ENCODE measurements around the gene ZFYVE28. TPM values are rescaled to one million over a fixed set of nuclear protein-coding genes. Genes with fewer than 3 reads are reported as not detected.

Gene ZFYVE28
- polyA plus RNA-seq, 1 donor from 2014 or later: 1.0 TPM

DNA sequence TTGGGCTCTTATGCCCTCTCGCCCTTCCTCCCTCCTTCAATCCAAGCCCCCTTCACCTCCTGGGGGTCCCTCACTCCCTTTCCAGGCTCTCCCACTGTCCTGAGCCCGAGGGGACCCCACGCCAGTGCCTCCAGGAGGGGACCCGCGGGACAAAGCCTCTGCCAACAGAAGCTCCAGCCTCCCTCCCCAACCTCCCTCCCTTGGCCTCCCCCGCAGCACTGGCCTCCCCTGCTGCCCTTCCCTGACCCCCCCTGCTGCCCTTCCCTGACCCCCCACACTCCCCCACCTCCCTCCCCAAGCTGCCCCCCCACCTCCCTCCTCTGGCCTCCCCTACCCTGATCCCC is 85.5 kb downstream of the ZFYVE28 start:
- Mint-ChIP-seq H3K4me3 (no peak overlapping the region), H3K27me3 (peaks cover 2% of the 10 kb centered on the region), H3K36me3 (no peaks in the 10 kb centered on the region), H3K27ac (peak overlapping the region in 1 of 3 donors; percentile 78), H3K4me1 (peaks cover 5 to 13% (median 7%) of the 10 kb centered on the region in 3 donors), H3K9me3 (peaks cover 2 to 6% (median 3%) of the 10 kb centered on the region in 3 donors)

DNA sequence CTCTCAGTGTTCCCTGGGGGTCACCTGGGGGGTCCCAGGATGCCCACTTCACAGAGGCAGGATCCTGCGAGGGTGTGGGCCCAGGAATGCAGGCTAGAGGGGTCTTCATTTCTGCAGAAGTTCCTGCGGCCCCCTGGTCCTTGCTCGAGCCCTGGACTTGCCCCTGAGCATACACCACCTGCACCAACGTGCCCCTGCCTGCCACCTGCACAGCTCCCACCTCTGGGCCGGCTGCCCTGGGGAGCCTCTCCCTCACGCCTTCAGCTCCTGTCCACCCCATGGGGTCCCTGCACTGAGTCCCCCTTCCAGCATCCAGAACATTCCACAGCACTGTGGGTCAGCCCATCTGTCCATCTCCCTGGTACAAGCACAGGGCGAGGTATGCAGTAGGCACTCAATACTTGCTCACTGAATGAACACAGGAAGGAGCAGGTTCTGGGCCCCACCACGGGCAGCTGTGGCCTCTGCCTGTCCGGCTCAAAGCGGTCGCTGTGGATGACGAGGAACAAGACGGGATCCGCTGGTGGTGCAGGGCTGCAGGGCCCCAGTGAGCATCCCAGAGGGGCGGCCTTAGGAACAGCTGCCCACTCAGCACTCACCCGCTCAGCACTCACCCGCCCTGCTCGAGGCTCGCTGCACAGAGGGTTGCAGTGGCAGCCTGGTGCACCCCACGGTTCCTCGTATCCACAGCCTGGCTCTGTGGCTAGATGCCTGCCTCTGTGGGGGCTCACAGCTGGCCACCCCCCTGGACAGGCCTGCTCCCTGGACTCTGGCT is 86.1 kb downstream of the ZFYVE28 start:
- Mint-ChIP-seq H3K36me3 (no peaks in the 10 kb centered on the region), H3K27me3 (peaks cover 2% of the 10 kb centered on the region), H3K4me1 (peaks cover 5 to 13% (median 7%) of the 10 kb centered on the region in 3 donors), H3K9me3 (peaks cover 4 to 10% (median 7%) of the 10 kb centered on the region in 3 donors), H3K27ac (no peak overlapping the region), H3K4me3 (no peak overlapping the region)

DNA sequence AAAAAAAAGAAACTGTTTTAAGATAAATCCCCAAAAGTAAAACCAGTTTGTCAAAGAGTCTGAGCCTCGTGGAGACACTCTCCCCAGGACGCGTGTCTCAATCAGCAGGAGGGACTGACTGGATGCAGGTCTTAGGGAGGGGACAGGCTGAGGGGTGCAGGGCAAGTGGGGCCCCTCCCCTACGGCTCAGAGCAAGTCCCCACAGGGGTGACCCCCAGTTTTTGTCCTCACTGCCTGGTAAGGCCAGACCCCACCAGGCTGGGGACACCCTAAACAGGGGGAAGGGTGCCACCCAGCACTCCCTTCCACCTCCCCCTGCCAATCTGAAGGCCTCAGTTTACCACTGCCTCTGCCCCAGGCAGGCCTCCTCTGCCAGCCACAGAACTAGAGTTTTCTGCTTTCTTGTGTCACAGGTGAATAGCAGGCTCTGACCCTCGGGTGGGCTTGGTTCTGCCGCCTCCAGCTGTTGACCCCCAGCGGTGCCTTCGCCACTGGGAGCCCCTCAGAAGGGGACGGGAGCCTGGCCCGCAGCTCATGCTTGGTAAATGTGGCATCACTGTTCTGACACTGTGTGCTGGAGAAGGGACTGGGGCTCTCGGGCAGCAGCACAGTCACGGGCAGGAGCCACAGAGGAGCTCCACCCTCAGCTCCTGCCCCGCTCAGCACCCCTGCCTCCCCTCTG is 86.8 kb downstream of the ZFYVE28 start:
- peaks cover under 1% of the 10 kb centered on the region for H3K36me3 Mint-ChIP-seq
- H3K4me3 Mint-ChIP-seq: no peak overlapping the region
- H3K4me1 Mint-ChIP-seq: peaks cover 5 to 13% (median 7%) of the 10 kb centered on the region in 3 donors
- peaks cover 4 to 10% (median 9%) of the 10 kb centered on the region in 3 donors for H3K9me3 Mint-ChIP-seq
- no peak overlapping the region for H3K27ac Mint-ChIP-seq
- H3K27me3 Mint-ChIP-seq: peaks cover 2% of the 10 kb centered on the region

DNA sequence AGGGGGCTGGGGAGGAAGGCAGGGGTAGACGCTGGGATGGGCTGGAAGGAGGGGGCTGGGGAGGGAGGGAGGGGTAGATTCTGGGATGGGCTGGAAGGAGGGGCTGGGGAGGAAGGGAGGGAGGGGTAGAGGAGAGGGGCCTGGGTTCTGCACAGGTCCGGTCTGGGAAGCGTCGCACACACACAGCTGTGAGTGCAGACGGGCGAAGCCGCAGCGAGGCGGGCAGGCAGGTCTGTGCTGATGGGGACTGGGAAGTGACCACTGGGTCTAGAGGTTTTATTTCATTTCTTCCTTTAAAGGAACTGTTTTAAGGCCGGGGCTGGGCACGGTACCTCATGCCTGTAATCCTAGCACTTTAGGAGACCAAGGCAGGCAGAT is 87.4 kb downstream of the ZFYVE28 start:
- Mint-ChIP-seq H3K27me3 (peaks cover 2% of the 10 kb centered on the region), H3K9me3 (peaks cover 7 to 16% (median 10%) of the 10 kb centered on the region in 3 donors), H3K27ac (no peak overlapping the region), H3K36me3 (peaks cover 2% of the 10 kb centered on the region), H3K4me3 (no peak overlapping the region), H3K4me1 (peaks cover 5 to 11% (median 7%) of the 10 kb centered on the region in 3 donors)

DNA sequence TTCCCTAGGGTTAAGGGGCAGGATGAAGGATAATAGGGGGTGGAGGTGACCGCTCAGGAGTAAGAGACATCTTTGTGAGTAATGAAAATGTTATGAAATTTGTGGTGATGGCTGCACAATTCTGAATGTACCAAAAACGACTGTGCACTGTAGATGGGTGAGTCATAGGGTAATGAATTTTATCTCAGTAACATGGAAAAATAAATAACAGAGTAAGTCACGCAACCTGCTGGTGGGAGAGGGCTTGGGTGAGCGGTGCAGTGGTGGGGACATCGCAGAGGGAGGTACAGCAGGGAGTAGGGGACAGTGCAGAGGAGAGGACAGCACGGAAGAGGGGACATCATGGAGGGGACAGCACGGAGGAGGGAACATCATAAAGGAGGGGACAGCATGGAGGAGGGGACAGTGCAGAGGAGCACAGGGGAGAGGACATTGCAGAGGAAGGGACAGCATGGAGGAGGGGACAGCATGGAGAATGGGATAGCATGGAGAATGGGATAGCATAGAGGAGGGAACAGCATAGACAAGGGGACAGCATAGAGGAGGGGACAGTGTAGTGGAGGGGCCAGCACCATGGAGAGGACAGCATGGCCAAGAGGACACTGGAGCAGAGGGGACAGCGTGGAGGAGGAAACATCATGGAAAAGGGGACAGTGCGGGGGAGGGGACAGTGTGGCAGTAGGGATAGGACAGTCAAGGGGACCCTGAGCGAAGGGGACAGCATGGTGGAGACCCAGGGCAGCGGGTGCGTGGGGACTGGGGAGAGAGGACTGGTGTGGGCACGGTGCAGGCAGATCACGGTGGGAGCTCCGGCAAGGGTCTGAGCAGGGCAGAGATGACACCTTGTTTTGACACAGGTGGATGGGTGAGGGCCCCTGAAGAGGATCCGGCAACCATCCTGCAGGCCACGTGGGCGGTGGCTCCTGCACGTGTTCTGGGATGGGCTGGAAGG is 88.1 kb downstream of the ZFYVE28 start:
- no peak overlapping the region for H3K4me3 Mint-ChIP-seq
- H3K27ac Mint-ChIP-seq: no peak overlapping the region
- H3K9me3 Mint-ChIP-seq: peaks cover 7 to 18% (median 10%) of the 10 kb centered on the region in 3 donors
- H3K4me1 Mint-ChIP-seq: peaks cover 5 to 11% (median 7%) of the 10 kb centered on the region in 3 donors
- H3K27me3 Mint-ChIP-seq: peaks cover 2% of the 10 kb centered on the region
- H3K36me3 Mint-ChIP-seq: peaks cover 2% of the 10 kb centered on the region

DNA sequence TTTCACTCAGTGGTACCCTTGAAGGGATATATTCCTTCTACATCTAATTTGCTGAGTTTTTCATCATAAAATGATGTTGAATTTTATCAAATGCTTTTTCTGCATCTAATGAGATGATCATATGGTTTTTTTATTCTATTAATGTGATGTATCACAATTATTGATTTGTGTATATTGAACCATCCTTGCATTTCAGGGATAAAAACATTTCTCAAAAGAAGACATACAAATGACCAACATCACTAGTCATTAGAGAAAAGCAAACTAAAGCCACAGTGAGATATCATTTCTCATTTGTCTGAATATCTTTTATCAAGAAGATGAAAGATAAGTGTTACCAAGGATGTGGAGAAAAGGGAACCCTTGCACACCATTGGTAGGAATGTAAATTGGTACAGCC is 90.9 kb downstream of the ZFYVE28 start:
- H3K27ac Mint-ChIP-seq: no peak overlapping the region
- H3K4me3 Mint-ChIP-seq: no peak overlapping the region
- peaks cover 6% of the 10 kb centered on the region for H3K27me3 Mint-ChIP-seq
- peaks cover 7 to 22% (median 10%) of the 10 kb centered on the region in 3 donors for H3K9me3 Mint-ChIP-seq
- H3K36me3 Mint-ChIP-seq: peaks cover 2% of the 10 kb centered on the region
- H3K4me1 Mint-ChIP-seq: peaks cover 0 to 1% (median 1%) of the 10 kb centered on the region in 3 donors

DNA sequence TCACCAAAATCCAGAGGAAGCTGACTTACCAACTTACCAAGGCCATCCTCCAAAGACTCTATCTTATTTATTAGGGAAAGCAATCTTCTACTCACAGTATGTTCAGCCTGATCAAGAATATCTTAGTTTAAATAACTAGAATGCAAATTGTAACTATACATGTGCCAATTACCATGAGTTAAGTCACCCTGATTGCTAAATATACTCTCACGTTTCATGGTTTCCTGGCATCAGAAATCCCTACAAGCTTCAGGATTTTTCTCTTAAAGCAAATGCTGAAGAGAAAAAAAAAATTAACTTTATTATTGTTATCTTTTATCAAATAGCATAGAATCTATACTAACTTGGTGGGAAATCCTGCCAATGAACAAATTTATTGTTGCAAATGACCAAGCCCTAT is 93.6 kb downstream of the ZFYVE28 start:
- H3K4me1 Mint-ChIP-seq: peaks cover 0 to 3% (median 2%) of the 10 kb centered on the region in 3 donors
- H3K27ac Mint-ChIP-seq: no peak overlapping the region
- peaks cover 7 to 22% (median 10%) of the 10 kb centered on the region in 3 donors for H3K9me3 Mint-ChIP-seq
- H3K36me3 Mint-ChIP-seq: peaks cover 4% of the 10 kb centered on the region
- peaks cover 20% of the 10 kb centered on the region for H3K27me3 Mint-ChIP-seq
- no peak overlapping the region for H3K4me3 Mint-ChIP-seq

DNA sequence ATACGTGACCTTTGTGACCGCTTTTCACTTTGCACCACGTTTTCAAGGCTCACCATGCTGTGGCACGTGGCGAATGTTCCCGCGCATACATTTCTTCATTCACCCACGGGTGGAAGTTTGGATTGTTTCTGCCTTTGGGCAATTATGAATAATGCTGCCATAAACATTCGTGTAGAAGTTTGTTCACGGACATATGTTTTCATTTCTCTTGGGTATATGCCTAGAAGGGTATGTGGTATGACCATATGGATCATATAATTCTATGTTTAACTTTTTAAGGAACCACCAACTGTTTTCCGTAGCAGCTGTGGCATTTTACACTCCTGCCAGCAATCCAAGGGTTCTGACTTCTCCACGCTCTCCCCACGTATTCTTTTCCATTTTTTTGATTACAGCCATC is 95.6 kb downstream of the ZFYVE28 start:
- peaks cover 4 to 19% (median 5%) of the 10 kb centered on the region in 3 donors for H3K9me3 Mint-ChIP-seq
- H3K36me3 Mint-ChIP-seq: peaks cover 4% of the 10 kb centered on the region
- H3K27ac Mint-ChIP-seq: no peak overlapping the region
- peaks cover 18% of the 10 kb centered on the region for H3K27me3 Mint-ChIP-seq
- no peak overlapping the region for H3K4me3 Mint-ChIP-seq
- H3K4me1 Mint-ChIP-seq: peaks cover 0 to 3% (median 2%) of the 10 kb centered on the region in 3 donors

DNA sequence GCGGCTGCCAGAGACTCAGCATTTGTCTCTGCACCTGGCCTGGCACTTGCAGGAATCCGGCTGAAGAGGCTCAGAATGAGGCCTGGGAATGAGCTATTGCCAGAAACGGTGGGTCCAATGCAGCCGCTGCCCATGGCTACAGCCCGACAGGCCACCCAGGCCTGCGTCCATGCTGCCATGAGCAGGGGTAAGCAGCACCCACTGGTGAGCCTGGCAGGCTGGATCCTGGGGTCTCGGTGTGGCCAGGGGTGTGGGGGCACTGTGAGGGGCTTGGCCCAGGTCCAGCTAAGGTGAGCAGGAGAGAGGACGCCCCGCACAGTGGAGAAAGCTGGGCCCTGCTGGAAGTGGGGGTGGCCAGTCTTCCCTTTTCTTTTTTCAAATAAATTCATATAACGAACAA is 96.2 kb downstream of the ZFYVE28 start:
- H3K27ac Mint-ChIP-seq: no peak overlapping the region
- H3K27me3 Mint-ChIP-seq: peaks cover 18% of the 10 kb centered on the region
- H3K4me1 Mint-ChIP-seq: peaks cover 0 to 3% (median 2%) of the 10 kb centered on the region in 3 donors
- H3K36me3 Mint-ChIP-seq: peaks cover 4% of the 10 kb centered on the region
- H3K4me3 Mint-ChIP-seq: no peak overlapping the region
- H3K9me3 Mint-ChIP-seq: peaks cover 0 to 14% (median 3%) of the 10 kb centered on the region in 3 donors

DNA sequence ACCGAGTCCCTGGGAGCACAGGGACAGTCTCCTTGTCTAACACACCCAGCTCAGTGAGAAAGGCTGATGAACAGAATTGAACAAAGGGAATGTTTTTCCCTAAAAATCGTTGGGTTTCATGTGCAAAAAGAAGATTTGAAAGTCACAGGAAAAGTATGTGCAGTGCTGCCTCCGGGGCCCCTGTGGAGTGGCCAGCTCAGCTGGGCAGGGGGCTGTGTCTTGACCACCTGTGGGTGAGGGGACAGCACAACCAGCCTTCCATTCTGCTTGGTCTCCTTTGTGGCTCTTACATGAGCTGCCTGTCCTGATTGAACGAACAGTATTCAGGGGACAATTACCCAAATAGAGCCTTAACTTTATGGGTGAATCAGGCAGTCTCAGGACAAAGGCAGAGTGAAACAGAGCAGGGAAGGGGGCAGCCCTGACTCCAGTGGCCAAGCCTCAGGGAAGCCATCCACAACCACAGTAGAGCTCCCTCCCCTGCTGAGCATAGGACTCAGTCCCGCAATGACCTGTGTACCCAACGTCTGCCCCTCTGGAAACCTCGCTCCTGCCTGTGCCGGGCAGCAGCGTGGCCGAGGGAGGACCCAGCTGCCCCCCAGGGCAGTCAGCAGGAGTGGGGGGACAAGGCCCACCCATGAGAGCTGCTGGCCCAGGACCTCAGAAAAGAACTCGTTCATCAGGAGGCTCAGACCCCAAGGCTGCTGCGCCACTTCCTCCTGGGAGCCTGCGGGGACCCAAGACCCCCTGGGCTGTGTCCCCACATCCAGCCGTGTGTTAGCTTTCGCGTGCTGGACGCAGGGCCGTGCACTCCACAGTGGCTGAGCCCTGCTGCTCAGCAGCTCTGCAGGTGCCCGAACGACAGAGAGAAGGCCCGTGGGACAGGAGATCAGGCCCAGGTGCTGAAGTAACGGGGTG is 96.9 kb downstream of the ZFYVE28 start:
- H3K4me1 Mint-ChIP-seq: peaks cover 0 to 3% (median 2%) of the 10 kb centered on the region in 3 donors
- no peak overlapping the region for H3K4me3 Mint-ChIP-seq
- H3K27ac Mint-ChIP-seq: peak overlapping the region in 1 of 3 donors; percentile 50

DNA sequence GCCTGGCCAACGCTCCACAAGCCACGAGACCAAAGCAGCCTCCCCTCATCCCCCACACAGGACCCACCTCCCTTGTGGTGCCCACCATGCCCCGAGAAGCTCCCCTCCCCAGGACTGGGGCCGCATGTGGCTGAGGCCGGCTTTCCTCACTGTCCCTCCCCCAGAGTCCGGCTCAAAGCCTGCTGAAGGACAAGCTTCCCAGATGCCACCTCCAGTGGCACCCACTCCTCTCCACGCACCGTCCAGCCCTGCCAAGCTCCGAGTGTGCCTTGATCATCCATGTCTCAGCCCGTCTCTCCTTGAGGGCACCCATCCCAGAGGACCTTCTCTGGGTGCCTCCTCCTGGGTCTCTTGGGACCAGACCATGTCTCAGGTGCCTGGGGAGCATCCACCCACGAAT is 97.7 kb downstream of the ZFYVE28 start:
- H3K4me3 Mint-ChIP-seq: no peak overlapping the region
- H3K9me3 Mint-ChIP-seq: peaks cover 0 to 4% (median under 1%) of the 10 kb centered on the region in 3 donors
- H3K27ac Mint-ChIP-seq: peak overlapping the region in 1 of 3 donors; percentile 50
- peaks cover 4% of the 10 kb centered on the region for H3K36me3 Mint-ChIP-seq
- H3K27me3 Mint-ChIP-seq: peaks cover 18% of the 10 kb centered on the region
- peaks cover 0 to 3% (median 2%) of the 10 kb centered on the region in 3 donors for H3K4me1 Mint-ChIP-seq

More for the DNA sequence above, 96.9 kb downstream of the ZFYVE28 start:
- peaks cover 18% of the 10 kb centered on the region for H3K27me3 Mint-ChIP-seq
- peaks cover 3% of the 10 kb centered on the region for H3K36me3 Mint-ChIP-seq
- H3K9me3 Mint-ChIP-seq: peaks cover 0 to 12% (median 3%) of the 10 kb centered on the region in 3 donors

DNA sequence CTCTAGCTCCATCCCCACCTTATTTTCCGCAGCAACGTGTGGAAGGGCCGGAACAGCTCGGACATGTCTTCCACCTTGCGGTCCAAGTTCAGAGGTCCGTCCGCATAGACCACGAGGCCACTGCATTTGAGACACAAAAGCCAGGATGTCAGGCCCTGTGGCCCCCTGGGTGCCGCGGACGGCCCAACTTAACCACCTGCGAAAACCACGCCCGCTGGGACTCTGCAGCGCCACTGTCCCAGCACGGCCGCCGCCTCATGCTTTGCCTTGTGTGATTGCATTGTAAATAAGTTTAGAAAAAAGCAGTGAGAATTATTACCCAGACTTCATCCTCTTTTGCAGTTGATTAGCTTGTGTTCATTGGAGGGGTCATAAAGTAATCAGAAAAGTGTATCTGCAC is 98.3 kb downstream of the ZFYVE28 start:
- peaks cover 20% of the 10 kb centered on the region for H3K27me3 Mint-ChIP-seq
- H3K27ac Mint-ChIP-seq: peak overlapping the region in 1 of 3 donors; percentile 8
- peaks cover 0 to 4% (median 3%) of the 10 kb centered on the region in 3 donors for H3K9me3 Mint-ChIP-seq
- H3K36me3 Mint-ChIP-seq: peaks cover 7% of the 10 kb centered on the region
- H3K4me1 Mint-ChIP-seq: peaks cover 0 to 3% (median 2%) of the 10 kb centered on the region in 3 donors
- H3K4me3 Mint-ChIP-seq: peak overlapping the region in 1 of 4 donors; percentile 37

DNA sequence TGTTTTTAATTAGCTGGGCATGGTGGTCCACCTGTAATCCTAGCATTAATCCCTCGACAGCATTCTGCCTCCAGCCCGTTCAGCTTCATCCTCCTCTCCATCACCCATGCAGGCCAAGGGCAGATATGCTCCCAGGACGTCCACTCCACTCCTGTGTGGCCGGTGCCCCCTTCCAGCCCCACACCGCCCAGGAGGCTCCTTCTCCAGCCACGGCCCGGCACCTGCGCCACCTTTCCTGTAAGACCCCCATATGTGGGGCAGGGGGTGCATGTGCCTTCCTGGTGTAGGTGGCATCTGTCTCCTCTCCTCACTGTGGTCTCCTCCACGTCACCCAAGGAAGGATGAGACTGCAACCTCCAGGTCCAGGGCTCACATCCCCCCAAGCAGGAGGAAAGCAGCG is 99.6 kb downstream of the ZFYVE28 start:
- Mint-ChIP-seq H3K27ac (no peak overlapping the region), H3K36me3 (peaks cover 7% of the 10 kb centered on the region), H3K4me1 (peaks cover 0 to 3% (median 2%) of the 10 kb centered on the region in 3 donors), H3K9me3 (peaks cover 0 to 6% (median 0%) of the 10 kb centered on the region in 3 donors), H3K4me3 (no peak overlapping the region), H3K27me3 (peaks cover 20% of the 10 kb centered on the region)
